Activated CD4-positive, alpha-beta T cell treated with anti-CD3 and anti-CD28 coated beads, Interleukin-2, amount 50 U/mL, for 24 hours (primary cell): ENCODE results near the gene ATG101.
A peak's percentile ranks its signal among the peaks of the same experiment; 100 is the strongest.

ENCODE experiments used
- DNase-seq, 2 donors: peaks; one replicate each; pipeline ENCODE4 v3.0.0-alpha.2; 2020; ENCODE audit warnings: low read depth in 1 of 2, low spot score in 1 of 2

The ATG101 gene

GRCh38 chr12:52041695-52042123 lies 28.1 kb upstream of the ATG101 start:
- DNase-seq: no peak

- no peak for DNase-seq
These were observed 26.9 kb upstream of the ATG101 start for GRCh38 chr12:52042706-52043385.

- DNase-seq: no peak
These were observed 26.2 kb upstream of the ATG101 start for GRCh38 chr12:52043386-52044212.

GRCh38 chr12:52044292-52044983 lies 25.3 kb upstream of the ATG101 start:
- DNase-seq: no peak

- no peak for DNase-seq
These were observed 24.0 kb upstream of the ATG101 start for GRCh38 chr12:52045794-52046199.

GRCh38 chr12:52046859-52047258 lies 22.9 kb upstream of the ATG101 start:
- no peak for DNase-seq

- DNase-seq: no peak
These were observed 20.5 kb upstream of the ATG101 start for GRCh38 chr12:52049286-52049685.

- DNase-seq: no peak
These were observed 20.1 kb upstream of the ATG101 start for GRCh38 chr12:52049688-52050087.

- DNase-seq: no peak
These were observed 19.5 kb upstream of the ATG101 start for GRCh38 chr12:52050116-52050757.

- DNase-seq: peak; percentile 97 to 98
These were observed 18.8 kb upstream of the ATG101 start, which contains the start of gene NR4A1 for GRCh38 chr12:52050758-52051541. Gene NR4A1 (plus strand): TSS chr12:52051442. CDS start chr12:52054329, 2,887 bp downstream.

GRCh38 chr12:52052468-52053186 lies 17.2 kb upstream of the ATG101 start:
- DNase-seq: no peak

- DNase-seq: no peak
These were observed 16.1 kb upstream of the ATG101 start for GRCh38 chr12:52053536-52054209.

- no peak for DNase-seq
These were observed 15.4 kb upstream of the ATG101 start for GRCh38 chr12:52054231-52054832.

- no peak for DNase-seq
These were observed 14.7 kb upstream of the ATG101 start for GRCh38 chr12:52054833-52055730.

- DNase-seq: no peak
These were observed 13.8 kb upstream of the ATG101 start for GRCh38 chr12:52055731-52056711.

GRCh38 chr12:52056801-52057637 lies 12.8 kb upstream of the ATG101 start:
- DNase-seq: no peak
